ENCODE data around the gene CPED1.
"Not testable (repeated sequence)": the region's sequence is repeated elsewhere in the genome, so short reads cannot be mapped to it uniquely, and the experiment has no call there.

CPED1 gene

DNA sequence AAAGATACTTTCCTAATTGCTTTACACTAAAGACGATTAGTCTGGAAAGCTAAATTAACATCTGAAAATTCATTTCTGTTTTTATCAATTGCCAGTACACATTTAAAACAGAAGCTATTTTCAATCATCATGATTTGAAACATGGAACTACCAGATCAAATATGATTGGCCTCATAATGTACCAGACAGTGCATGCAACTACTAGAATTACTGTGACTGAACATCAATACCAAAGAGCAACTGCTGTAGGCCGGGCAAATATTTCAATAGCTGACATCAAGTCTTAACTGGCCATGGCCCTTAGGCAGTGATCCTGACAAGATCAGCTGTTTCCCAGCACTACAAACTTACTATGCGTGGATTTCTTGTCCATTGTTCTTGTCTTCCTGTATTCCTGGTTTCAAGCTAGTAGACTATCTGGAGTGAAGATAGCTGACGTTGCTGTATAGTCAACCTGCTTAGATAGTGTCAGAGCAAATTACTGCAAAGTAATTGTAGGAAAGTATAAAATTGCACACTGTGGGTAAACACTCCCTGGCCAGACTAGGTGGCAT, 318.6 kb downstream of the CPED1 start:
- TF ChIP-seq, protein P1, sequence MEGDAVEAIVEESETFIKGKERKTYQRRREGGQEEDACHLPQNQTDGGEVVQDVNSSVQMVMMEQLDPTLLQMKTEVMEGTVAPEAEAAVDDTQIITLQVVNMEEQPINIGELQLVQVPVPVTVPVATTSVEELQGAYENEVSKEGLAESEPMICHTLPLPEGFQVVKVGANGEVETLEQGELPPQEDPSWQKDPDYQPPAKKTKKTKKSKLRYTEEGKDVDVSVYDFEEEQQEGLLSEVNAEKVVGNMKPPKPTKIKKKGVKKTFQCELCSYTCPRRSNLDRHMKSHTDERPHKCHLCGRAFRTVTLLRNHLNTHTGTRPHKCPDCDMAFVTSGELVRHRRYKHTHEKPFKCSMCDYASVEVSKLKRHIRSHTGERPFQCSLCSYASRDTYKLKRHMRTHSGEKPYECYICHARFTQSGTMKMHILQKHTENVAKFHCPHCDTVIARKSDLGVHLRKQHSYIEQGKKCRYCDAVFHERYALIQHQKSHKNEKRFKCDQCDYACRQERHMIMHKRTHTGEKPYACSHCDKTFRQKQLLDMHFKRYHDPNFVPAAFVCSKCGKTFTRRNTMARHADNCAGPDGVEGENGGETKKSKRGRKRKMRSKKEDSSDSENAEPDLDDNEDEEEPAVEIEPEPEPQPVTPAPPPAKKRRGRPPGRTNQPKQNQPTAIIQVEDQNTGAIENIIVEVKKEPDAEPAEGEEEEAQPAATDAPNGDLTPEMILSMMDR (IDR thresholded peaks at IDR 0.05; ENCODE audit: low read length) = no peak
- Histone ChIP-seq H3K4me2 (ENCODE audit: low read depth, low read length) (no peak overlapping the region), H2AFZ (ENCODE audit: low read length) (no peak overlapping the region), H3K27ac (ENCODE audit: low read length) (no peak overlapping the region), H3K27me3 (replicated peaks; ENCODE audit: insufficient read depth, low read length) (no peaks in the 10 kb centered on the region), H3K79me2 (ENCODE audit: low read length) (no peaks in the 10 kb centered on the region), H3K9me2 (replicated peaks; ENCODE audit: insufficient read depth, low read length) (no peaks in the 10 kb centered on the region), H3K36me3 (replicated peaks; ENCODE audit: insufficient read depth, low read length) (no peaks in the 10 kb centered on the region), H3K4me3 (ENCODE audit: low read length) (no peak overlapping the region), H3F3A (ENCODE audit: insufficient read depth, low read length) (no peaks in the 10 kb centered on the region), H4K20me1 (ENCODE audit: insufficient read depth, low read length) (no peaks in the 10 kb centered on the region), H3K4me1 (ENCODE audit: low read length) (no peaks in the 10 kb centered on the region), H3K9me3 (replicated peaks; ENCODE audit: insufficient read depth, low read length) (no peaks in the 10 kb centered on the region), H3K9ac (ENCODE audit: low read length) (no peak overlapping the region)
- DNase-seq = no peak

DNA sequence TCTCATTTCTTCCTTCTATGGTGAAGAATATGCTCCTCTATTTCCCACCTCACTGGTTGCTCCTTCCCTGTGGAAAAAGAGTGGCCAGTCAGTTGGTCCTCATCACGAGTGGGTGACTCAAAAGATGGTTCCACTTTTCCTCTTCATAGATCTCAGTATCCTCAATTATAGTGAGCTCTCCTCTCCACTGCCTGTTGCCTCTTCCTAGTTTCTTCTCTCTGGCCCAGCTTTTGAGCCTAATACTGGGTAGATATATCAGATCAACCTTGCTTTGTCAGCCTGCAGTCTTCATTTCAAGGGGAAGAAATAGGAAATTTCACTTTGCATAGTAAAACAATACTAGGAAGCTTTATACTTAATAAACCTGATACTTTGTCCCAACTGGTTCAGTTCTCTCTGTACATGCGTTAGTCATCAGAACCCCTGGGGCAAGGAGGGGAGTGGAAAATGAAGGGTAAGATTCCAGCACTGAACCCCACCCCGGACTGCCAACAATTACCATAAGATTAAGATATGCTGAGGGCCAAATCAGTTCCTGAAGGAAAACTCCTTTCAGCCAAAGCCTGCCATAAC, 324.8 kb downstream of the CPED1 start:
- TF ChIP-seq EZH2phosphoT487 (IDR thresholded peaks at IDR 0.05; ENCODE audit: low read length) (no peak), EZH2 (optimal IDR thresholded peaks at IDR 0.05; ENCODE audit: low read depth, low read length) (no peak)
- TF ChIP-seq, protein P1 (IDR thresholded peaks at IDR 0.05; ENCODE audit: low read length) = no peak
- no peaks in the 10 kb centered on the region for H3K36me3 ChIP-seq (replicated peaks; ENCODE audit: insufficient read depth, low read length)
- 0 out of 2 replicates have a peak overlapping the region, but pooled peaks have one; percentile 4 for H3K4me3 ChIP-seq (ENCODE audit: low read length)
- no peak for DNase-seq
- peak overlapping the region; percentile 21; the same call in 1 of the 2 replicates for H2AFZ ChIP-seq (ENCODE audit: low read length)
- H3K9me2 ChIP-seq (replicated peaks; ENCODE audit: insufficient read depth, low read length) = no peaks in the 10 kb centered on the region
- H3K9ac ChIP-seq (ENCODE audit: low read length) = no peak overlapping the region
- peaks cover 14% of the 10 kb centered on the region for H3K4me1 ChIP-seq (ENCODE audit: low read length)
- no peaks in the 10 kb centered on the region for H3K79me2 ChIP-seq (ENCODE audit: low read length)
- no peaks in the 10 kb centered on the region for H3F3A ChIP-seq (ENCODE audit: insufficient read depth, low read length)
- no peaks in the 10 kb centered on the region for H3K27me3 ChIP-seq (replicated peaks; ENCODE audit: insufficient read depth, low read length)
- no peaks in the 10 kb centered on the region for H3K9me3 ChIP-seq (replicated peaks; ENCODE audit: insufficient read depth, low read length)
- no peak overlapping the region for H3K27ac ChIP-seq (ENCODE audit: low read length)
- no peaks in the 10 kb centered on the region for H4K20me1 ChIP-seq (ENCODE audit: insufficient read depth, low read length)
- peak overlapping the region; percentile 55; the same call in 1 of the 2 replicates for H3K4me2 ChIP-seq (ENCODE audit: low read depth, low read length)

DNA sequence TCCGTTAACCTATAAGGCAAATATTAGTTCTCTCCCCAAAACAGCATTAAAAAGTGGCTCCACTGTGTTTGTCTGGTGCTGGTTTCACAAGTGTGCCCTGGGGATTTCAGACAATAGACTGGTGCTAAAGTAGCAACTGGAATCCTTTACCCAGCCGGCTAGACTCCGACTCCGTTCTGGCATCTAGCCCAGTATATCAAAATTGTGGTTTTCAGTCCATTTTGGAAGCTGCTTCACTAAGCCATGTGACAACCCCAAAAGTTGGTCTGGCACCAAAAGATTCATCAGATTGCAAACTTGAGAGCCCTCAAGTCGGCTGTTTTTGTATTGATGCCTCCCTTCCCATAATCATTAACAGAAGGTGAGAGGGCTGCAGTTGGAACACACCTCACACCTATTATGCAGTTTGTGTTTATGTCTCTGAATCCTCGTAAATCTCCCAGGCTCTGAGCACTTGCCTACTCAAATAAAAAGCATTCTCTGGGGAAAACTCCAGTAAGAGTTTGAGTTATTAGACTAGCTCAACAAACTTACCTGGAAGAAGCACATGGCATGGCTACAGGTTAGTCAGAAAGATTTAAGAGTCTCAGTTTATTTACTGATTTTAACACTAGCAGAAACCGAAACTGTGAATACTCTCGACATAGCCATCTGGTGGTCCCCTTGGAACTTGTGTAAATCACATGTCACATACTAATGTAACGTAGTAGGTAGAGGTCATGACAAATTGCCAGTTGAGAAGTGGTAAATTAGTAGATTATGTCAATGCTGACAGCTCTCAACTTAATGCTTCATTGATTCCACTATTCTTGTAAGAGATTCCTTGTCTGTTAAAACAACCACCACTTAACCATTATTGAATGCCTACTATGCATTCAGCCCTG, 325.5 kb downstream of the CPED1 start:
- Histone ChIP-seq H3K4me3 (ENCODE audit: low read length) (peak overlapping the region; percentile 4; the same call in 1 of the 2 replicates), H3K79me2 (ENCODE audit: low read length) (no peaks in the 10 kb centered on the region), H2AFZ (ENCODE audit: low read length) (peak overlapping the region; percentile 21), H4K20me1 (ENCODE audit: insufficient read depth, low read length) (no peaks in the 10 kb centered on the region), H3K9me2 (replicated peaks; ENCODE audit: insufficient read depth, low read length) (no peaks in the 10 kb centered on the region), H3K9me3 (replicated peaks; ENCODE audit: insufficient read depth, low read length) (no peaks in the 10 kb centered on the region), H3K9ac (ENCODE audit: low read length) (peak overlapping the region; percentile 1; the same call in 1 of the 2 replicates), H3K4me1 (ENCODE audit: low read length) (peaks cover 14% of the 10 kb centered on the region), H3K27ac (ENCODE audit: low read length) (peak overlapping the region; percentile 4; the same call in 1 of the 2 replicates), H3F3A (ENCODE audit: insufficient read depth, low read length) (no peaks in the 10 kb centered on the region), H3K36me3 (replicated peaks; ENCODE audit: insufficient read depth, low read length) (no peaks in the 10 kb centered on the region), H3K4me2 (ENCODE audit: low read depth, low read length) (peak overlapping the region; percentile 55), H3K27me3 (replicated peaks; ENCODE audit: insufficient read depth, low read length) (no peaks in the 10 kb centered on the region)
- peak; percentile 88 for DNase-seq
- TF ChIP-seq, protein P1 (IDR thresholded peaks at IDR 0.05; ENCODE audit: low read length) = peak; percentile 25
- TF ChIP-seq EZH2 (optimal IDR thresholded peaks at IDR 0.05; ENCODE audit: low read depth, low read length) (no peak), EZH2phosphoT487 (IDR thresholded peaks at IDR 0.05; ENCODE audit: low read length) (no peak)

DNA sequence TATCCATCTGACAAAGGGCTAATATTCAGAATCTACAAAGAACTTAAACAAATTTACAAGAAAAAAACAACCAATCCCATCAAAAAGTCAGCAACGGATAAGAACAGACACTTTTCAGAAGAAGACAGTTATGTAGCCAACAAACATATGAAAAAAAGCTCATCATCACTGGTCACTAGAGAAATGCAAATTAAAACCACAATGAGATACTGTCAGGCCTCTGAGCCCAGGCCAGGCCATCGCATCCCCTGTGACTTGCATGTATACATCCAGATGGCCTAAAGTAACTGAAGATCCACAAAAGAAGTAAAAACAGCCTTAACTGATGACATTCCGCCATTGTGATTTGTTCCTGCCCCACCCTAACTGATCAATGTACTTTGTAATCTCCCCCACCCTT, 326.7 kb downstream of the CPED1 start:
- not testable (repeated sequence) for H4K20me1 ChIP-seq (ENCODE audit: insufficient read depth, low read length); H3K27me3 ChIP-seq (replicated peaks; ENCODE audit: insufficient read depth, low read length); H3K4me3 ChIP-seq (ENCODE audit: low read length); H3K79me2 ChIP-seq (ENCODE audit: low read length); H3K4me2 ChIP-seq (ENCODE audit: low read depth, low read length); H3K36me3 ChIP-seq (replicated peaks; ENCODE audit: insufficient read depth, low read length); H3K27ac ChIP-seq (ENCODE audit: low read length); H3K9me3 ChIP-seq (replicated peaks; ENCODE audit: insufficient read depth, low read length); H3F3A ChIP-seq (ENCODE audit: insufficient read depth, low read length); H3K9ac ChIP-seq (ENCODE audit: low read length); H2AFZ ChIP-seq (ENCODE audit: low read length); H3K9me2 ChIP-seq (replicated peaks; ENCODE audit: insufficient read depth, low read length); DNase-seq
- peaks cover 14% of the 10 kb centered on the region for H3K4me1 ChIP-seq (ENCODE audit: low read length)
